HG02943 (cell line): ENCODE data around the gene PPM1H.

Experiments
- ATAC-seq: cut with Tn5 transposase; IDR thresholded peaks from one replicate; pipeline ENCODE4 v1.9.1; 2021; ENCODE audit warnings: mild to moderate bottlenecking, low read depth, moderate library complexity; ENCODE audit not compliant: unreplicated experiment

The PPM1H gene

DNA sequence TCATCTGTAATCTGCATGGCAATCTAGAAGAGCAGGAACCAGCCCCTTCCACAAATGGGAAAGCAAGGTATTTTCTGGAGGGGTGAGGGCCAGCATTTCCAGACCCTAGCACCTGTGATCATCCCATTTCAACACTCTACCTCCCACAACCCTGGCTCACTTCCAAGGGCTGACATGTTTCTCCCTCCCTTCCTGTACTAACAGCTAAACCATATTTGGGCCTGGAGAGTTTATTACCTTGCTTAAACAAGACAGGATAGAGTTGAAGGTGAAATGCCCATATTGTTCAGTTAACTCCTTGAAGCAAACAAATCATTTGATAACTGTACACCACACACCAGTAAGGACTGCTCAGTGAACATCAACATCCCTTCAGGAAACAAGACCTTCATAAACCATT, 158.4 kb downstream of the PPM1H start:
- ATAC-seq, result no peak

DNA sequence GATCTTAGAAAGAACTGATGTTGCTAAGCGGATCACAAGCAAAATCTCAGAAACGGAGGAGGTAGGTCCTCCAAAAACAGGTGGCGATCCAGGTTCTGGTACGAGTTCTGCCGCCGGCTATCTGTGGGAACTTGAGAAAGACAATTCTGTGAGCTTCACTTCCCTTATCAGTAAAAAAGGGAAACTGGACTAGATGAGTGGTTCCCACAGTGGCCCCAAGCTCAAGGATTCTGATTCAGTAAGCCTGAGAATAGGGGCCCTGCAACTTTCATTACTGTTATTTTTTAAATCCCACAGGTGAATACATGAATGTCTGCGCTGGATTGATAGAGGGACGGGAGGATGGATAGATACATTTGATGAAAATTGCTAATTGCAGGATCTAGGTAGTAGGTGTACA, 160.2 kb downstream of the PPM1H start:
- ATAC-seq, result no peak

DNA sequence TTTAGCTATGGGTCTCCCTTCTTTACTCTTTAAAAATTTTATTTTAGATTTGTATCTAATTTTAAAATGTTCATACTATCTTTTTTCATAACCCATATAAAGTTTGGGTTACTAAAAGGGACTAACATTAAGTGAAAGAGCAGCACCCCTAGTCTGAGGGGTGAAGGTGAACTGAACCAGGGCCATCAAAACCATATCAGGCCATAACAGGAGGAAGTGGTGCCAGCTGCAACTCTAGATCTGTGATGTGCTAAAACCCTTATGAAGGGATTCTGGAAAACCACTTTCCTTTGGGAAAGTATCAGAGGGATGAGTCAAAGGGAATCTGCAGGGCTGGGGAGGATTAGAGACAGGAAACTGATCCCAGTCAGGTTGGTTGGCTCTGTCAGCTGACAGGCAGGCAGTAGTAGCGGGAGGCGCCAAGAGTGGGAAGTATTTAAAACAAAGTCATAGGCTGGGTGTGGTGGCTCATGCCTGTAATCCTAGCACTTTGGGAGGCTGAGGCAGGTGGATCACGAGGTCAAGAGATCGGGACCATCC, 162.5 kb downstream of the PPM1H start:
- no peak for ATAC-seq

DNA sequence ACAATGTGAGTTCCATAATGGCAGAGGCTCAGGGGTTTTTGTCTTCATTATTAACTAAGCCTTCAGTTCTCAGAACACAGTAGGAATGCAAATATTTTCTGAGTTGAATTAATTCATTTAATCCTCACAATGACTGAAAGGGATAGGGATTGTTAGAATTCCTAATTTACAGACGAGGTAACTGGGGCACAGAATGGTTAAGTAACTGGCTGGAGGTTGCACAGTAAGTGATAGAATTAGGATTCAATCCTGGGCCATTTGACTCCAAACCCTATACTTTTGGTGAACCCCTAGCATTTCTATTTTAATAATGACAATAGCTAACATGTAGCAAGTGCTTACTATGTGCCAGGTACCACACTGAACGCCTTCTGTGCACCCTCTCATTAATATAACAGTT, 163.1 kb downstream of the PPM1H start:
- ATAC-seq, result no peak

DNA sequence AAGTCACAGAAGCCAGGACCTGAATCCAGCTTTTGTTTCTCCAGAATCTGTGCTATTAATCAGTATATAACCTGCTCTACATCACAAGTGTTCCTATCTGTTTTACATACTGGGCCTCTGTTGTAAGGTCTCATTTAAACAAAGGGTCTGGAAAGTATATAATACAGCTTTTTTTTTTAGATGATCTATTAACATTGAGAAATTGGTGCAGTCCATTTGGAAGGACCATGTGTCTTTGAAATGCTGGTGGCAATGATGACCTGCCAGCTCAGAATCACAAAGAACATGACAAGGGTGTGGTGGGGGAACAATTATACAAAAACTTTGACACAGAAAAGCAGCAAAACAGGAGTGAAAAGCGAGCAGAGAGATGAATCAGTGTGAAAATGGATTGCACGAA, 164.6 kb downstream of the PPM1H start:
- no peak for ATAC-seq

DNA sequence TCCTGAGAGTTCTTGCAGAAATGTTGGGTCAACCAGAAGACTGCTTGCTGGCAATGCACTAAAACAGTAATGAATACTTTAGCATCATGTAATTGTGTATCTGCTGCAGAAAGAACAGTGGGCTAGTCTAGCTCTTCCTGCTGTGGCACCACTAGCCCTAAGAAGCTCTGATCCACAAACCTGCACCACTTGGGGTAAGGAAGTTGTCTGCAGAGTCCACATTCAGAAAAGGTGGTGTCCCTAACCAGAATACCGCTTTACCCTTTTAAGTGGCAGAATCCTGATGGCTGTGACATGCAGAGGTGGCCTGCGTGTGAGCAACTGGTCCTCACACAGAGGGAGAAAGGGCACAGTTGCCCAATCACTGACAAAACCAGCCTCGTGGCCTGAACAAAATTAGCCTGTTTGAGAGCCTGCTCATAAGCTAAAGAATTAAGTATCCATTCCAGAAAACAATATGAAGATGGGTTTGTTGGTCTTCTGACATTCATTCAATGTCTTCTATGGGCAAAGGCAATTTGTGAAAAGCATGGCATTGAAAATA, 165.8 kb downstream of the PPM1H start:
- ATAC-seq, result no peak

DNA sequence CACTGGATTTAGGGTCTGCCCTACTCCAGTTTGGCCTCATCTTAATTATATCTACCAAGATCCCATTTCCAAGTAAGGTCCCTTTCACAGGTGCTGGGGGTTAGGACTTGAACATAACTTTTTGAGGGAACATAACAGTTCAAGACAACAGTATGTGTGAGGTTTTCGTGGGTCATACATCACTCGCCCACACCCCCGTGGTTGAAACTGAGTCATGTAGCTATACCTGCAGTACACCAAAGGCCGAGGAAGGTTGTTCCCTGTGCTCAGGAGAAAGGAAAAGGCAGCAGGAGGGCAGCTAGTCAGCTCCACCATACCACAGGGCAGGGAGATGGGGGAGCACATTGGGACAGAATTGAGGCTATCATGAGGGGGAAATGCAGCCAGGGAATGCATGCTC, 167.0 kb downstream of the PPM1H start:
- no peak for ATAC-seq

DNA sequence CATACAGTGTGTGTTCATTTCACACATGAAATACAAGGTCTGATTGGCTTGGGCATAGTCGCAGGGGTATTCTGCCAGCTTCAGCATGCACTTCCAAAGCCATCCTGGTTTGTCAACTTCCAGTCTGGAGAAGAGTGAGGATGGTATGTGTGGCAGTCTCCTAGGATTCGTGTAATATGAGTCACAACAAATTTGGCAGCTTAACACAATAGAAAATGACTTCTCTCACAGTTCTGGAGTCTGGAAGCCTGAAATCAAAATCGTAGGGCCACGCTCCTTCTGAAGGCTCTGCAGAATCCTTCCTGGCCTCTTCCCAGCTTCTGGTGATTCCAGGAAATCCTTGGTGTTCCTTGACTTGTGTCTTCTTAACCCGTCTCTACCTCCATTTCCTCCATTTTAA, 167.5 kb downstream of the PPM1H start:
- no peak for ATAC-seq

DNA sequence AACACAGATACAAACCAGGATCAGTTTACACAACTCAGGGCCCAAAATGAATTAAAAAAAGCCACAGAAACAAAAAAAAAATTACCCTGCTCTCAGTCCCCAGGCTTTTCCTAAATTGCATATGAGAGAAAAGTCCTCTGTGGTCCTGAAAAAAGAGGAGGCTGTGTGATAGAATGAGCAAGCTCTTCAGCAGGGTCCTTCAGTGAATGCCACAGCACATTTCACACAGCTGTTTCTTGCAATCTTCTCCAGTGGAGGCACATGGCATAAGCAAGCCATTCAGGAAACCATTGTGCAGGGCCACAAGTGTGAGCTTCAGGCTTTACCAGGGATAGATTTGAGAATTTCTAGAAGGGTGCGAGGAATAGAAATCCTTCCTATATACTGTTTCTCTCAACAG, 168.5 kb downstream of the PPM1H start:
- no peak for ATAC-seq

DNA sequence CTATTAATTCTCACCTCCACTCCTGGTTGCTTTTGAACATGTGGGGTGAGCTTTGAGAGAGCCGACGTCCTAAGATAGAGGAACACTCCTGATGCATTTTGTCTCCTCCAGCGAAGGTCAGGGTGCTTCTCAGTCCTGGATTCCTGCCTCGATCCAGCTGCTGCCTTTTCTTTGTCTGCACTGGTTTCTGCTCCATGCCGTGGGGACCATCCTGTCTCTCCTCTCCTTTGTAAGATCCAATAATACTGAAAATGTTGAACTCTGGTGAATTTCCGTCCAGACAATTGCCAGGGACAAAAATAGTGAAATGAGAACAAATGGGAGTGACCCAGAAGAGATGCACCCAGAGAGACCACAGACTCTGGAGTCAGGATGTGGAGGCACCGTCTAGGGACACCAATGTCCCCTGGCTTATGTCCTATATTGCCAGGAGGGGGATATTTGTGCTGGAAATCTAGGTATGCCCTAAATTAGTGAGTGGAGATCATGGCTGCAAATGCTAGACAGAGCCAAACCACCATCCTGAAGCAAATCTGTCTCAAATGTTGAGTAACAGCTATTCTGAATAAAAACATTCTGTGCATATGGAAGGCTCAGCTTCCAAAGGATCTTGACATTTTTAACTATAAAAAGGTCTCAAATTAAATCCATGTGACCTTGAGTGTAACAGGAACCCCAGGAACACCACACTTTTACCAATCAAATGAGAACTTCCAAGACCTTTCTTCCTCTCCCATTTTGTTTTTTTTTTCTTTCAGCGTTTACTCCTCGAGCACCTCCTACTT, 170.9 kb downstream of the PPM1H start:
- no peak for ATAC-seq

DNA sequence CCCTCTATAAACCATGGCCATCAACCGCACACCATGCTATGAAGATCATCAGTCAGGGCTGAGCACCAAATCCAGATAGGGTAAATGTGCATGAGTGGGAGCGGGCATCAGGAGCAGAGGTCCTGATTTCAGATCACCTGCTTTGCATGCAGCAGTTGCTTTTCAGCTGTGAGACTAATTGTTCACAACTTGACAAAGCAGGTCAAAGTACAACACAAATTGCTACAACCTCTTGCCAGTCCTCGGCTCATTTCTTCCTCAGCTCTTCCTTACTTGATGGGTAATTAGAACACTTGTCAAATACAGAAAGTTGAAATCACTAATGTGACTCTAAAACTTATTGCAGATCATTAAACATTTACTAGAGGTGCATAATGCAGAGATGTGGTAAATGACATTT, 171.6 kb downstream of the PPM1H start:
- ATAC-seq, result no peak

DNA sequence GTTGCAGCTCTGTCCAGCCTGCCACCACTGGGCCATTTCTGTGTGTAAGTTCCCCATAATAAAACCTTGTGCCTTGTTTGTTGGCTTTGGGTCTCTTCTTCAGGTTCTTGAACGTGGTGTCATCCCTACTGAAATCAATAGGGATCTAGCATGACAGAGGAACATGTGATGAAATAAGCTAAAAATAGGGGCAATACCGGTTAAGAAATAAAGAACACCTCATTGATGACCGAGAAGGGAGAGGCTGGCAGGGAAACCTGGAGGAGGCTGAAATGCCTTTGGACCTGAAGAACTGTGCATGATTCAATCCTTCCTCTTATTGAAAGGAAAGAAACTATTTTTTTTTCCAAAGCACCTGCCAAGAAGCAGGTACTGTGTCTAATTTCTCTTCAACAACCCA, 172.3 kb downstream of the PPM1H start:
- ATAC-seq, result no peak

DNA sequence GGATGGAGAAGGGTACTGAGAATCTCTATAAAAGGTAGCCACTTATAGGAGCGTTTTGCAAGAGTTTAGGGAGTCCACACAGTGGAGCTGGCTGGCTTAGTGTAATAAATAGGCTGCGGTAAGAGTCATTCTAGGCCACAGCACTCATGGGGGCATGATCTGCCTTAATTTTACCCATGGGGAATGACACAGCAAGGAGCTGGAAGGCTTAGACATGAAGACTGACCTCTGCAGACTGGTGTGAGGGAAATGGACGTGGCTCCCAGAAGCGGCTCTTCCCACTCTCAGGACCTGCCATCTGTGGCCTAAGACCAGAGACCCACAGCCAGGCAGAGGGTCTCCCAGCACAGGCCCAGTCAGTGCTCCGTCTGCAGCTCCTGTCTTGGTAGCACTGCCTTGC, 173.3 kb downstream of the PPM1H start:
- ATAC-seq, result no peak

DNA sequence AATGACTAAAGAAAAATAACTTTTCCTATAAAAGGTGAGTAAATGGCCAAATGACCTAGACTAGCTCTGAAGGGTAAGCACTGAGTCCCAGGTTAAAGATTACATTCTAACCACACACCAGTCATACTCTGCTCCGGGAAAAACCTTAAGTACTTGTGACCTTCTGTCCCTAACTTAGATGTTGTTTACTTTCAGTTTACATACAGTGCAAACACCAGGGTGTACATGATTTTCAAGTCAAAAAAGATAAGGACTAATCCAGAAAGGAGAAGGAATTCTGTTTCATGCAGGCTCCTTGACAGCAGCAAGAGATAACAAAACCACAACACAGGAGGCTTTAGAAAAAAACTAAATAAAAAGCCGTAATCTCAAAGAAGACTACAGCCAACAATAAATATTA, 174.2 kb downstream of the PPM1H start:
- ATAC-seq, result peak; percentile 93

DNA sequence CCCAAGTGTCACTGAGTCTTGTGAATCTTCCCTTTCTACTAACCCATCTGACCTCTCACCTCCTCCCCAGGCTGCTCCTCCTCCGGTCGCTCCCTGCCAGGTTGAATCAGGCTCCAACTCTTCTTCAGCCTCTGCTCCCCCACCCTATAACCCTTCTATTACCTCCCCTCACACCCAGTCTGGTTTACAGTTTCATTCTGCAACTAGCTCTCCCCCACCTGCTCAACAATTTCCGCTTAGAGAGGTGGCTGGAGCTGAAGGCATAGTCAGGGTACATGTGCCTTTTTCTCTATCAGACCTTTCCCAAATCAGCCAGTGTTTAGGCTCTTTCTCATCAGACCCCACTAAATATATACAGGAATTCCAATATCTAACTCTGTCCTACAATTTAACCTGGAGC, 174.6 kb downstream of the PPM1H start:
- peak; percentile 35 for ATAC-seq

DNA sequence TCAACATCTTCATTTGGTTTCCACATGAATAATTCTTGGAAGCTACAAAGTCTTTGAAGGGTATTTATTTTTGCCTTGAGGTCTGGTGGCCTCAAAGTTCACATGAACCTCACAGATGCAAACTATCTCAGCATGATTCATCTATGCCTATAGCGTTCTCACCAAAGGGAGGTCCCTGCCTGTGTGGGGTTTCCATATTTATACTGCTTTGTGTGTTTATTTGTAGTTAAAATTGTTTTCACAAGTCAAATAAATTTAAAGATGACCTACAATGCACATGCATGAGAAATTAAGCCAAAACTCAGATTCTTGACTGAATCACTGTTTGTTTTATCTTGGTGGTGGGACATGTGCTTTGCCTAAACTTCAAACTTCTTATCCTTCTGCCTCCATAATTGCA, 176.7 kb downstream of the PPM1H start:
- no peak for ATAC-seq

DNA sequence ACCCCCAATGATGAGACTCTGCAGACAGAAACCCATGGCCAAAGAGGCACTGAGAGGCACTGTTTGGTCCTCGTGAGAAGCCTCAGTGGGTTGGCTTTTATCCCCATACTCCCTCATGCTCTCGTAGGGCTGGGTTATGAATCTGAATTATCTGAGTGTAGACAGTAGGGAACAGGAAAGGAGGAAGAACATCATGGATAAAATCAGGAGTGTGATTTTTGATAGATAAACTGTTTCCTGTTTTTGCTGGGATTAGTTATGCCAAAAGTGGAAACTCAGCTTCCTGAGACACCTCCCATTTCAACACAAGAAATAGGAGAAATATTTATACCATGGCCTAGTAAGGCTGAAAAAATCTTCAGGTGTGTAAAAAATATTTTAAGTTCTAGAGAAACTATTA, 177.9 kb downstream of the PPM1H start:
- ATAC-seq, result no peak

DNA sequence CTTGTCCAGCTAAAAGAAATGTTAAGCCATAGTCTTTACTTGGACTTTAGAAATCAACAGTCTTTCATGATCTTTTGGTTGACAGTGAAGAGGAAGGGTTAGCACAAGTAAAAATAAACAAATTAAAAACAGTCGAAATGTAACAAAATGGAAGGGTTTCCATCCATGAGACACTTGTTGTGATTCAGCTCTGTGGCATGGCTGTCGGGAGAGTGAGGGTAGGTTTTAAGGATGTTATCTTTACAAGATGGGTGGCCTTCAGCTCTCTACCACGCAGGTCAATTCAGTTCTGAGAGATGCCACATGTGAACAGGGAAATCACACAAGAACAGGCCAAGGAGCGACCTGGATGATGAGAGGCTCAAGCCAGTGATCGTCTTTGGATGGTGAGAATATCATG, 180.2 kb downstream of the PPM1H start:
- ATAC-seq, result no peak

DNA sequence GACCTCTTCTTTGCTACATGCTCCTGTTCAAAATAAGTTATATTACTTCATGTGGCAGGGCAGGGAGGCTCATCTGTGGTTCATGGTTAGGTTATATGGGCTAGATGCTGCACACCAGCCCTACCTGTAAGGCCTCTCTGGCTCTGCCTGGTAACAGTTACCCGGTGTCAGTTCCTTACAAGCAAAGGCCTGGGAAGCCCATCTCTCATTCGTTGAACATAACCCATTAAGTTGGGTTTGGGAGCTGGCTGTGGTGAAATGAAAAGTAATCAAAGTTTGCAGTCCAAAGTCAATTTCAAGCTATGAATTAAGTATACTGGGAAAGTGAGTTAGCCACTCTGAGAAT, 183.2 kb downstream of the PPM1H start:
- ATAC-seq, result no peak

DNA sequence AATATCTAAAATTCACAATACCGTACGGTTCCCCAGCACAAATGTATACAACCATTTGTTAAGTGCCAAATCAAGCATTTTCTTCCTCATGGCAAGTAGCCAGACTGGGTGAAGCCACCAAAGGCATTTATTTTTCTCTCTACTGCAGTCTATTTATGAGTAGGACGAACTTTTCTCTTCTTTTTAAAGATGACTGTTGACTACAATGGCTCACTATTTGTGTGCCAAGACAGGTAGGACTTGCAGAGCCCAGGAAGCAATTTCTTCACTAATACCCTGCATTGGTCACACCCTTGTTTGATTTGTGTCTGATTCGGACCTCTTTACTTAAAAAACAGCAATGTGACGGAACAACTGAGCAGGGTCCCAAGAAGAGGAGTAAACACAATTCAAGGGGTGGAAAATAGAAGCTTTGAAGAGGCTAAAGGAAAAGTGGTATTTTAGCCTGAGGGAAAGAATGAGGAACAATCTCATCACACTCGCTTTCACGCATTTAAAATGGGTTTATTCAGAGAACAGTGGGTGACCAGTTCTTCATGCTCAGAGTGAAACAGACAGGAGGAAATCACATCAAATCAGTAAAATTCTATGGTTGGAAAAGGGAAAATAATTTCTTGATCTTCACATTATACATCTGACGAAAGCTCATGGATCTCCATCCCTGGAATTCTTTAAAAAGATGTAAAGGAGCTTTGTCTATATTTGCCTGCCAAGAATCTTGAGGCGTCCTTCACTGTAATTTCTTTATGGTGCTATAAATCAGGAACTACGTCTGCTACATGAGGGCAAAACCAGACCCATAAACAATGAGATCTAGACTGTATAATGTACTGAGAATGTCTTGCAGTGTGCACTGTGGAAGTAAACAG, 183.8 kb downstream of the PPM1H start:
- no peak for ATAC-seq

DNA sequence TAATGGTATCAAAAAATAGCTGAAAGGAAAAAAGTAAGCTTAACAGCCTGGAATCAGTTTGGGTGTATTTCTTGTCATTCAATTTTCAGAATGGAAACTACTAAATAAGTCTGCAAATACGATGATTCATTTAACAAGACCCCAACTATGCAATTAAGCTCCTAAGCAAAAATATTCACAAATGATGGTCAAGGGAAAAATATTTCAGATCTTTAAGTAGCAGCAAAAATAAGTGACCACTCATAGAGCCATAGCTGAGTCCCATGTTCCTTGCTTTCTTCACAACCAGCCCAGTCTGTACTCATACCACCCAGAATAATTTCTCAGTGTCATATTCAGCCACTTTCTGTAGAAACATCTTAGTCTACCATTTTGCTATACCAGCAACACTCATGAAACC, 185.4 kb downstream of the PPM1H start:
- ATAC-seq, result no peak
